Fibroblast of peridontal ligament (primary cell): ENCODE data around the gene SH2D3C.

Experiments used
- DNase-seq: peaks from one replicate; pipeline ENCODE4 v3.0.0-alpha.2; 2010; ENCODE audit errors: extremely low read depth

The SH2D3C gene

DNA sequence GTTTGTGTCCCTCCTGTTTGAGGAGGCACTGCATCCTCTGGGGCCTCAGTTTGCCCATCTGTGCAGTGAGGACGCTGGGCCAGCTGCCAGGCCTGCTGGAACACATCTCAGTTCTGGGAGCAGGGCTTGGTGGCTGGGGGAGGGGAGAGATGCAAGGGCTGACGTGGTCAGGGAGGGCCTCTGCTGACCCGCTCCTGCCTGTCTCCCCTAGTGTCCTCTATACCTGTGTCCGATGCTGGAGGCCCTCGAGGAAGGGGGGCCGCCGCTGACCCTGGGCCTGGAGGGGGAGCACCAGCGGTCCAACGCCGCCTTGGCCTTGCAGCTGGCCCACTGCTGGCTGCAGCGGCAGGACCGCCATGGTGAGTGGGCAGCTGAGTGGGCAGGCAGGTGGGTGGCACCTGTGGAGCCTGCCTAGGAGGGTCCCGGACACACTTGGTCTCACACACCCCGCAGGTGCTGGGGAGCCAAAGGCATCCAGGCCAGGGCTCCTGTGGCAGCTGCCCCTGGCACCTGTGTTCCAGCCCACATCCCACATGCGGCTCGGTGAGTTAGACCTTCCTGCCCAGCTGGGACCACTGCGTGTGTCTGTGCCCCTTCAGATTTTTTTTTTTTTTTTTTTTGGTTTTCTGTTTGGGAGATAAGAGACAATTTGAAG, 30.0 kb upstream of the SH2D3C start:
- DNase-seq, result no peak

DNA sequence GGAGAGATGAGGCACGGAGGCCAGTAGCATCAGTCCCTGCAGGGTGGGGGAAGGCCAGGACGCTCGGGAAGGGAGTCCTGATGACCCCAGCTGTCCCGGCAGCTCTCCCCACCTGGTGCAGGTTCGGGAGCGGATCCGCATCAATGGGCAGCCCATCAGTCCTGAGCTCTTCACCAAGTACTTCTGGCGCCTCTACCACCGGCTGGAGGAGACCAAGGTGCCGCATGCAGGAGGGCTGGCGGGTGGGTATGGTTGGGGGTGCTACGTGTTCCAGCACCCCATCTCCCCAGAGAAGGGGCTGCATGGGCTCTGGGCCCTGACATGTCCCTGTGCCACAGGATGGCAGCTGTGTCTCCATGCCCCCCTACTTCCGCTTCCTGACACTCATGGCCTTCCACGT, 28.4 kb upstream of the SH2D3C start:
- no peak for DNase-seq

DNA sequence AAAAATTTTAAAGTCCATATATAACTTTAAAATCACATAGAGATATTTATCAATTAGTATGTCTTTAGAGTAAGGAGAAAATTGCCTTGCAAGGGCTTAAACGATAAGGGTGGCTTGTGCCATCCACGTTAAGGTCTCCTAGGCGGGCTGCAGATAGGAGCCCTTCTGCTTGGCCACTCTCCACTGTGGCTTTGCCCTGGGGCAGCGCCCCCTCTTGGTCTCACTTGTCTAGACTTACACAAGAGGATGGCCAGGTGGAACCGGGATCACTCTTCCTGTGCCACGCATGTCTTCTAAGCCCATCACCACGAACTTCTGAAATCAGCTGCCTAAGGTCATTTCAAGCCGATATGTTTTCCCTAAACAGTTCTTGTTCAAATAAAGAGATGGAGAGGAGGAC, 27.2 kb upstream of the SH2D3C start:
- no peak for DNase-seq

DNA sequence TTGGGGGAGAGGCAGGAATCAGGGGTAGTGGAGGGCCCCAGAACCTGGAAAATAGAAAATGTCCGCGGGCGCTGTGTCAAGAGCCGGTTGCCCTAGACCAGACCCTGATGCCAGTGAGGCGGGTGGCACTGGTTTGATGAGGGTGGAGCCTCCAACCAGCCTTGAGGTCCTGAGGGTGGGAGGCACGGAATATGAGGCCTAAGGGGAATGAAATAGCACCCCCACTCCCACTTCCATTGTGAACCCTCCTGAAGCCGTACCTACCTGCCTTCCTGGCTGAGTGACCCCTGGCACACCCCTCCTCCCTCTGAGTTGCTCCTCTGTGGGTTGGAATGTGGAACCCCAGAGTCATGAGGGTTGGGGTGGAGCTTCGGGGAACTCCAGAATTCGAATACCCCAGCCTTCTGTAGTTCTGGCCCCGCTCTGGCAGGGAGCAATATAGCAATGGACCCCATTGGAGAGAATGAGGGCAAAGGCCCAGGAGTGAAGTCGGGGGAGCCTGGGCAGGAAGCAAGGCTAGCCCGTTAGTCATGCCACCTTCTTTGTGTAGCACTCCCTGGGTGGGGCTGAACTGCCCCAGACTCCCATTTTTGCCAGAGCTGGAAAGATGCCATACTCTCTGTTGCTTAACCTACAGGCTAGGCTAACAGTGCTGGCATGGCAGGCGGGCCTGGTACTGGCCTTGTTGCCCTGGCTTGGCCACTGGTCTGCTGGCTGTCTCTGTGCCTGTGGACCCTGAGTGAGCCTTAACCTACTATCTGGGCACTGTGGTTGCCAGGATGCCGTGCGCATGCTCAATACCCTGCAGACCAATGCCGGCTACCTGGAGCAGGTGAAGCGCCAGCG, 25.3 kb upstream of the SH2D3C start:
- peak; percentile 57 for DNase-seq

DNA sequence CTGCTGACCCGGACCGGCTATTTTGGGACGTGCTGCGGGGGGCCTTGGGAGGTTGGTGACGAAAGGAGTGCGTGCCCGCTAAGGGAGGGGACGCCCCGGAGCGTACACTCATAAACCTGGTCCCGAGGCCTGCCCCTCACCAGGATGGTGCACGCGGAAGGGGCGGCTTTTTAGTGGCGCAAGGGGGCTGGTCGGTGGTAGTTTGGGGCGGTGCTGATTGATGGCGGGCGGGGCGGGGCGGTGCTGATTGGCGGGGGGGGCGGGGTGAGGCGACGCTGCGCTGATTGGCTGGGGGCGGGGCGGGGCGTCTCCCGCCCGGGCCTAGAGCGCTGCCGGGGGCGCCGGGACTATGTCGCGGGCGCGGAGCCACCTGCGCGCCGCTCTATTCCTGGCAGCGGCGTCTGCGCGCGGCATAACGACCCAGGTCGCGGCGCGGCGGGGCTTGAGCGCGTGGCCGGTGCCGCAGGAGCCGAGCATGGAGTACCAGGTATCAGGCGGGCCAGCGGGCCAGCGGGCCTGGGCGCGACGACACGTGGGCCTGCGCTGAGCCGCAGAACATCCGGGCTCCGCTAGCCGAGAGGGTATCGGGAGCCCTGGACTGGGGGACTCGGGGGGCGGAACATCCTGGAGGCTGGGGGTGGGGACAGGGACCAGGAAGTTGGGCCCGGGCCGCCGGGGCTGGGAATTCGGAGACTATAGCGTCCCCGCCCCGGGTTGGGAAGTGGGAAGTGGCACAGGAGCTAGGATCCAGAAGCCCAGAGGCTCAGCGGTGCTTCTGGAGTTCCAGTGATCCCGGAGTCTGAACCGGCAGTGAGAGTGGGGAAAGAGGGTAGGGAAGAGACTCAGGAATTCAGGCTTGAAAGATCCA, 24.3 kb upstream of the SH2D3C start, which contains the start of gene FPGS:
TSS of gene FPGS (plus strand) at position 307 of the 868 bp plus-strand sequence. CDS start at position 350, 43 bp downstream.
- DNase-seq, result peak; percentile 79

DNA sequence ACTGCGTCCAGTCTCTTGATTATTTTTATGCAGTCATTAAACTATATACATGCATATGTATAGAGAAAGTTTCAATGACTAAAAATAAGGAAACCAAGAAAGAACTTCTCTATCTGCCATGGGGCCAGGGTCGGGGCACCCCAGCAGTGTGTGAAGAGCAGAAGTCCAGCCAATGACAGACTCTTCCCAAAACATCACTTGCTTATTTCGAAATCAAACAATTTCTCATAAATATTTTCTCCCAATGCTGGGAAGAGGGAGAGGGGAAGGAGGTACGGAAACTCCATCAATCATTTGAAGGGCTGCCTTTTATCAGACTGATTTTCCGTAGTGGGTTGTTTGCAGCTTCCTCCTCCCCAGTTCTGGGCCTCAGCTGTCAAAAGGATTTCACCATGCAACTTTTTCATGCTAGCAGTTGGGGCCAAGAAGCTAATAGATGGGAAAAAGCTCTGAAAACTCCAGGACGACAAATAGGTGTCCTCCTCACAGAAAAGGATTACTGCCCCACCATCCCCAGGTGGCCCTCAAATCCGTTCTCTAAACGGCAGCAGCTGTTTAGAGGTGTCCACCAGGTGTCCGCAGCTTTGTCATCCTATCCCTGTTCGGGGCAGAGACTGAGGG, 23.6 kb upstream of the SH2D3C start:
- DNase-seq, result no peak

DNA sequence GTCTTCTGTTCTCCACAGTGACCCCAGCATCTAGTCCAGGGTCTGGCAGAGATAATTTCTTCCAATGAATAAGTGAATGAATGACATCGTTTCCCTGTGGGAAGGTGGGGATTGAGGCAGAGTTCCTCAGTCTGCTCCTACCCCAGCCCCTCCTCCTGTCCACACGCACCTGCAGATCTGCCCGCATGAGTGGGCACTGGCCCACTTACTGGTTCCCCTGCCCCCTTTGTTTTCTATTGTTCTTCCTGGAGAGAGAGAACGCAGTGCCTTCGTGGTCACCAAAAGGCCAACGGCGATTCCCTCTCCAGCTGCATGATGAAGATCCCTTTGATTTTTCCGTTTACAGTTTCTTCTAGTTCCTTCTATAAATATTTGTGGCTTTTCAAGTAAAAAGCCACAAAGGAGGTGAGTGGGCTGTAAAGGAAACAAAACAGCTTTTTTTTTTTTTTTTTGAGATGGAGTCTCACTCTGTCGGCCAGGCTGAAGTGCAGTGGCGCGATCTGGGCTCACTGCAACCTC, 18.4 kb upstream of the SH2D3C start:
- peak; percentile 18 for DNase-seq

DNA sequence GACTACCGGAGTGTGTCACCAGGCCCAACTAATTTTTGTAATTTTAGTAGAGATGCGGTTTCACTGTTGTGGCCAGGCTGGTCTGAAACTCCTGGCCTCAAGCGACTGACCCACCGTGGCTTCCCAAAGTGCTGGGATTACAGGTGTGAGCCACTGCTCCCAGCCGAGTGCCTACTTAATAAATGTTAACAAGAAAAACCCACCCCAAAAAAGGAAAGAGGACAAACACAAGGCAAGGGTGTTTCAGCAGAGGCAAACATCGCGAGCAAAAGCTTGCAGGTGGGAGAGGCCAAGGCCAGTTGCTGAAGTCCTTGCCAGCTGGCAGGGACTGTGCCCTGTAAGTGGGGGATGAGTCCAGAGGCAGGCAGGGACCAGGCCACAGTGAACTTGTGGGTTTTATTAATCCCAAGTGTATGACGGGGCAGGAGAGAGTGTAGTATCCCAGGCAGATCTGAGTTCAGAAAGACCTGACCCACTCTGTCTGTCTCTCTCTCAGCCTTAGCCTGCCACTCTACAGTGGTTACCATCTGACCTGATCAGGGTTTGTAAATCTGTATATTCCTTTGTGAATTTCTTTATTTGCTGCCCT, 17.9 kb upstream of the SH2D3C start:
- peak; percentile 16 for DNase-seq

DNA sequence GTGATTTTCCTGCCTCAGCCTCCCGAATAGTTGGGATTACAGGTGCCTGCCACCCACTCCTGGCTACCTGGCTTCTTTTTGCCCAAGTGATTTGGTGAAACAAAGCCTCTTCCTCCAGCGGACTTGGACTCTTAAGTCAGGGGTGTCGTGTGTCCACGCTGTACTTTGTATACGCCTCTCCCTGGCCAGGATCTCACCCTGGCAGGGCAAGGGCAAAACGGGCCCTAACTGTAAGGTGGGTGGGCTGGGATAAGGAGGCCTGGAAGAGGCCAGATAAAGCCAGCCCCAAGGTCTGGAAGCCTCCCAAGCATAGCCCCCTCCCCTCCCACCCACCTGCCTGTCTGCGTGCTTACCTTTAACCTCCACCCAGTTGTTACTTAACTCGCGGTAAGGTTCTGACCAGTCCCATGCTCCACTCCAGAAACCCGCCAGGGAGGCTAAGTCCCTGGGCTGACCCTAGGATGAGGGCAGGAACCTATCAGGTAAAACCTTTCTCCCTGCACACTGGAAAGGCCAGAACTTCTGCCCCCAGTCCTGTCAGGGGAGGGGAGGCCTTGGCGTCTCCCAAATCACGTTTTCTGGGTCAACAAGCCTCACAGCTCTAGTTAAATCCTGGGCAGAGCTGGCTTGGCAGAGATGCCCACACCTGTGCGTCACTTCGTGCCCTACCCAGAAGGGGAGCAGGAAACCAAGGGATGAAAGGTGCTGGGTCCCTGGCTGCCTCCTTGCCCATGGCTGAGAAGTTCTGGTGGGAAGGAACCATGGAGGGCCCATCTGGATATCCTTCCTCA, 15.7 kb upstream of the SH2D3C start:
- no peak for DNase-seq

DNA sequence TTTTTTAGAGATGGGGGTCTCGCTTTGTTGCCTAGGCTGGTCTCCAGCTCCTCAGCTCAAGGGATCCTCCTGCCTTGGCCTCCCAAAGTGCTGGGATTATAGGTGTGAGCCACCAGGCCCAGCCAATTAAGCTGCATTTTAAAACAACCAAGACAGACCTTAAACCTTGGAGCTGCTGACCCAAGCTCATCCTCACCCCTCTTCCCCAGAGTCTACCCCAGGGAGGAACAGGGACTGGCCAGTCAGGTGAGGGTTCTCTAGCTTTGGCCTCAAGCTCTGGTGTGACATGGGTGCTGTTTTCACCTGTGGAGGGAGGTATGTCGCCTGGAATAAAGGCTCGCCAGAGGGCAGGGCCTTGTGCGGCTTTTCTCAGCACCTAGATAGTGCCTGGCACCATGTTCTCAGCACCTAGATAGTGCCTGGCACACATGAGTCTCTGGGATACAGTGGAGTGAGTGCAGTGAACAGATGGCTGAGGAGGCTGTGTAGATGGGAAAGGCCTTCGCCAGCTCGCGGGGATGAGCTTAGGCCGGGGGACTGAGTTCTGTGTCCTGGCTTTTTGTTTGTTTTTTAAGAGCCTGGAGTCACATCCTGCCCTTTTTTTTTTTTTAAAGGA, 14.7 kb upstream of the SH2D3C start:
- DNase-seq, result no peak

DNA sequence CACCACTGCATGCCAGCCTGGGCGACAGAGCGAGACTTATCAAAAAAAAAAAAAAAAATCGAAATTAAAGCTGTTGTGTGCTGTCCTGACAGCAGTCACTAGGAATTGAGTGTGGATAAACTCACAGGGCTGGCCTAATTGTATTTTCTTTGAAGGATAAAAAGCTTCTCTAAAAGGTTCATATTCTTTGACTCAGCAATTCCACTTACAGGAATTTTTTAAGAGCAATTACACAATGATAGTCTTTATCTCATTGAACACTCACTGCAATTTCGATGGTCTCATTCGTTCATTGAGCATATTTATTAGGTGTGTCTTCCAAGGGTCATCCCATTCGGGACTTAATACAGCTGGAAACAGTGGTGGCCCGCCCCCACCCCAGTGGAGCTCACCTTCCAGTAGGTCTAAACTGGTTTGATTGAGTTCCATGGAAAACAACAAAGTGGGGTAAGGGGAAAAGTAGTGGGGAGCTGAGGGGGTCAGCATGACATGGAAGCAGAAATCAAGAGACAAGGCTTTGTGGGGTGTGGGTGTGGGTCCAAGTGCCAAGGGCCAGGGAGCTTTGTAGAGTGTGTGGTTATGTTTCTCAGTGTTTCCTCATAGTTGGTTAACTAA, 14.1 kb upstream of the SH2D3C start:
- DNase-seq, result no peak

DNA sequence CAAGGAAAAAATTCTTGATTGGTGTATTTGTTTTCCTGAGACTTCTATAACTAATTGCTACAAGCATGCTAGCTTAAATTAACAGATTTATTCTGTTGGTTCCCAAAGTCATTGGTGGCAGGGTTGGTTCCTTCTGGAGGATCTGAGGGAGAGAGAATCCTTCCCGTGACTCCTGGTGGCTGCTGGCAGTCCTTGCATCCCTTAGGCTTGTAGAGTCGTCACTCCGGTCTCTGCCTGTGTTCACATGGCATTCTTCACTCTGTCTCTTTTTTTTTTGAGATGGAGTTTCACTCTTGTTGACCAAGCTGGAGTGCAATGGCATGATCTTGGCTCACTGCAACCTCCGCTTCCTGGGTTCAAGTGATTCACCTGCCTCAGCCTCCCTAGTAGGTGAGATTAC, 12.6 kb upstream of the SH2D3C start:
- DNase-seq, result no peak

DNA sequence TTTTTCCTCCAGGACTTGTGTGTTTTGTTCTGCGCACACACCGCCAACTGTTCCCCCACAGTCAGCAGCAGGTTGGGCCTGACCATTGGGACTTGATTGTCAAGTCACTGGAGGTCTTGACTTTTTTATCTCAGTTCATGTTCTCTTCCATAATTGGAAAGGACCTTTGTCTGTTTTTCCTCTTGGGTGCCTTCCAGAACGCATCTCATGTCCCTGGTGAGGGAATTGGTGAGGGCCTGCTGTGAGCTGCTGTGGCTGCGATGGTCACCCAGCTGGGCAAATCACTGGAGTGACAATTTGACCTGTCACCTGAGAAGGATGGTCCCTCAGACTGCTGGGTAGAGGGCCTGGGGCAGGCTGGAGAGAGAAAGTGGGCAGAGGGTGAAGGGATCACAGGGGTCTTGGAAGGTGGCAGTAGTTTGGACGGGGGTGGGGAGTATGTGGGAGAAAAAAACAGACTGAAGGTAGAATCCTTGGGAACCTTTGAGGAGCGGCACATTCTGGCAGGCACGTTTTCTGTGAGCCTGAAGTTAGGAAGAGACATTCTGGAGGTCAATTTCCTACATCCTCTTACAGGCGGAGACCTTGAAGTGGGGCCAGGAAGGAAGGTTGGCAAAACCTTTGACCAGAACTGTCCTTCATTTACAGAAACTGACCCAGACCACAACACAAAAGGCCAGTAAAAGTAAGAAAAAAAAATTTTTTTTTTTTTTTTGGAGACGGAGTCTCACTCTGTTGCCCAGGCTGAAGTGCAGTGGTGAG, 11.8 kb upstream of the SH2D3C start:
- no peak for DNase-seq

DNA sequence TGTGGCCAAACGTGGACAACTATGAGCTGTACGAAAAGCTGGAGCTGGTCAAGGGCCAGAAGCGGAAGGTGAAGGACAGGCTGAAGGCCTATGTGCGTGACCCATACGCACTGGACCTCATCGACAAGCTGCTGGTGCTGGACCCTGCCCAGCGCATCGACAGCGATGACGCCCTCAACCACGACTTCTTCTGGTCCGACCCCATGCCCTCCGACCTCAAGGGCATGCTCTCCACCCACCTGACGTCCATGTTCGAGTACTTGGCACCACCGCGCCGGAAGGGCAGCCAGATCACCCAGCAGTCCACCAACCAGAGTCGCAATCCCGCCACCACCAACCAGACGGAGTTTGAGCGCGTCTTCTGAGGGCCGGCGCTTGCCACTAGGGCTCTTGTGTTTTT, 10.7 kb upstream of the SH2D3C start:
- DNase-seq, result no peak

DNA sequence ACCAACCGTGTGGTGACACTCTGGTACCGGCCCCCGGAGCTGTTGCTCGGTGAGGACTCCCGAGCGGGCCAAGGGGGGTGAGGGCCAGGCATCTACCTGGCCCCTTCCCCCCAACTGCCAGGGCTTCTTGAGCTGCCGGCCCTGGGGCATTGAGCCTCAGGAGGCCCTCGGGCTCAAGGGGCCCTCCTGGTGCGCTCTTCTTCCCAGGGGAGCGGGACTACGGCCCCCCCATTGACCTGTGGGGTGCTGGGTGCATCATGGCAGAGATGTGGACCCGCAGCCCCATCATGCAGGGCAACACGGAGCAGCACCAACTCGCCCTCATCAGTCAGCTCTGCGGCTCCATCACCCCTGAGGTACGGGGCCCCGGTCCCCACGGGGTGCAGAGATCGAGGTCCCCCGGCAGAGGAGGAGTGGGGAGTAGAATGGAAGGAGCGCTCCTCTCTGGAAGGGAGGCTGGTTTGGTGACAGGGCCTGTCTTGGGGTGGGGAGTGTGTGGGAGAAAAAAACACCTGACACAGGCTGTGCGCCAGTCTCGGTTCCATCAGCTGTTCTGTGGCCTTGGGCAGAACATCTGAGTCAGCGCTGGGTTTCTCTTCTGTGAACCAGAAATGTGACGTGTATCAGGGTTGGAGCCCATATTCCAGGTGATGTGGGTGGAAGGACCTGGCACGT, 10.0 kb upstream of the SH2D3C start:
- no peak for DNase-seq

DNA sequence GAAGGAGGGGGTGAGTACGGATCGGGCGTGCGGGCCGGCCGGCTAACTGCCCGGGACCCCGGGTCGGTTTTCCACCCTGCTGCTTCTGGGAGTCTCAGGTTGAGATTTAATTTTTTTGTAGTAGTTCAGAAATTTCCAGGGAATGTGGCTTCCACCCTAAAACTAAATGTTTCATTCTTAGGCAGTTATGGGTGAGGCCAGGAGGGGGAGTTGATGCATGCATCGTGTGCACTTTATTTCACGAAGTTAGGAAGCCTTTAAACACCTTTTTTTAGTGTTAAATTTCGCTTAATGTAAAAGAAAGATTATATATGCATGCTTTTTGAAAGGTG, 8.3 kb upstream of the SH2D3C start:
- DNase-seq, result peak; percentile 42

DNA sequence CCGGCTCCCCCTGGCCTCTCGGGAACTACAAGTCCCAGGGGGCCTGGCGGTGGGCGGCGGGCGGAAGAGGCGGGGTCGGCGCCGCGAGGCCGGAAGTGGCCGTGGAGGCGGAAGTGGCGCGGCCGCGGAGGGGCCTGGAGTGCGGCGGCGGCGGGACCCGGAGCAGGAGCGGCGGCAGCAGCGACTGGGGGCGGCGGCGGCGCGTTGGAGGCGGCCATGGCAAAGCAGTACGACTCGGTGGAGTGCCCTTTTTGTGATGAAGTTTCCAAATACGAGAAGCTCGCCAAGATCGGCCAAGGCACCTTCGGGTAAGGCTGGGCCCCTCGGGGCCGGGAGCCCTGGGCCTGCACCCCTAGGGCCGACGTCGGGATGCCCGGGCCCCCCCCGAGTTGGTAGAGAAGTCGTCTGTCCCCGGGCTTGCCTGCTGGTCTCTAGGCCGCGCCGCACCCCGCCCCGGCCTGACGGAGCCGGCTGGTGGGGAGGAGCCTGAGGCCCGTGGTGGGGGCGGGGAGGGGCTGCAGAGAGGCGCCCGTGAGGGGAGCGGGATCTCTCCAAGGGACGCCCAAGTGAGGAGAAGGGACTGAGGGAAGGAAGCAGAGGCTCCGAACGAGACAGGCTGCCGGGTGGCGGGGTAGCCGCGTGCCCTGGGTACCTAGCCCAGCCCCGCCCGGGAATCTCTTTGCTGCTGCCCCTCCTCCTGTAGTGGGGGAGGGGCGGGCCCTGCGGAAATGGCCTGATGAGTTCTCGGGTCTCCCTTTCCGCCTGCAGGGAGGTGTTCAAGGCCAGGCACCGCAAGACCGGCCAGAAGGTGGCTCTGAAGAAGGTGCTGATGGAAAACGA, 7.7 kb upstream of the SH2D3C start, which contains the start of gene CDK9:
TSS of gene CDK9 (plus strand) at position 102 of the 840 bp plus-strand sequence. CDS start at position 217, 115 bp downstream.
- DNase-seq, result peak; percentile 76
